HepG2 (cell line): ENCODE measurements around the gene RRP8. TPM values are rescaled to one million over a fixed set of nuclear protein-coding genes. Genes with fewer than 3 reads are reported as not detected.

Experiments
- GABPA ChIP-seq, 2 experiments: IDR thresholded peaks; 2 replicates each; pipeline ENCODE4 v1.6.1; 2011 to 2016; ENCODE audit warnings: low read depth in 2 of 2, low read length in 1 of 2, missing biosample characterization in 1 of 2, missing genetic modification characterization in 1 of 2
- HIVEP1 ChIP-seq: sonication (generic); formaldehyde crosslinking; IDR thresholded peaks from 2 replicates; pipeline ENCODE4 v1.4.0; 2020; ENCODE audit warnings: mild to moderate bottlenecking, missing genetic modification reagents
- MEIS2 ChIP-seq: sonication (generic); formaldehyde crosslinking; IDR thresholded peaks from 2 replicates; pipeline ENCODE4 v1.9.0; 2021; ENCODE audit warnings: mild to moderate bottlenecking, missing genetic modification reagents
- SP5 ChIP-seq: IDR thresholded peaks from 2 replicates; pipeline ENCODE4 v1.6.1; 2016; ENCODE audit warnings: low read depth, borderline replicate concordance
- polyA plus RNA-seq, 8 experiments: library from polyadenylated mRNA; depleted of rRNA in 3 of 8; stranded (reverse) in 7 of 8; unstranded in 1 of 8; fragments of >200 nt; fragmentation: Illumina TruSeq in 4 of 8; extraction: Trizol in 4 of 8; gene quantifications; 2 replicates each; pipeline versions ENCODE4 v1.2.1 to v1.2.3, GENCODE V29; 2011 to 2016; ENCODE audit warnings: low read depth in 4 of 8, missing spikeins in 1 of 8, mixed read lengths in 1 of 8; ENCODE audit not compliant: insufficient read depth in 1 of 8
- total RNA-seq, 5 experiments: library from RNA; depleted of rRNA; stranded (reverse); fragments of >200 nt; fragmentation: Illumina TruSeq; extraction: Trizol; gene quantifications; 2 replicates each; pipeline ENCODE4 v1.2.3, GENCODE V29; 2016; ENCODE audit warnings: low read depth in 1 of 5
- TF ChIP-seq, protein P1 (sequence below): sonication (generic); formaldehyde crosslinking; IDR thresholded peaks from 2 replicates; pipeline ENCODE4 v1.5.1; 2020; ENCODE audit warnings: missing genetic modification reagents, mild to moderate bottlenecking, borderline replicate concordance
- TF ChIP-seq, protein P2 (sequence below): sonication (generic); formaldehyde crosslinking; IDR thresholded peaks from 2 replicates; pipeline ENCODE4 v1.4.0; 2020; ENCODE audit warnings: low read depth, mild to moderate bottlenecking, missing genetic modification reagents
- TF ChIP-seq, protein P3 (sequence below): sonication (generic); formaldehyde crosslinking; IDR thresholded peaks from 2 replicates; pipeline ENCODE4 v1.5.1; 2020; ENCODE audit warnings: mild to moderate bottlenecking, missing genetic modification reagents, moderate library complexity
- TF ChIP-seq, protein P4 (sequence below): IDR thresholded peaks from 2 replicates; pipeline ENCODE4 v1.6.1; 2016; ENCODE audit warnings: missing genetic modification reagents, missing compliant biosample characterization
- TF ChIP-seq, protein P5 (sequence below): IDR thresholded peaks from 2 replicates; pipeline ENCODE4 v1.6.1; 2018; ENCODE audit warnings: missing genetic modification reagents, mild to moderate bottlenecking, missing compliant biosample characterization
- TF ChIP-seq, protein P6 (sequence below): sonication (generic); formaldehyde crosslinking; IDR thresholded peaks from 2 replicates; pipeline ENCODE4 v1.4.0; 2020; ENCODE audit warnings: missing genetic modification reagents
- TF ChIP-seq, protein P7 (sequence below): sonication (generic); formaldehyde crosslinking; conservative IDR thresholded peaks from 2 replicates; pipeline ENCODE4 v1.8.0; 2022; ENCODE audit warnings: mild to moderate bottlenecking, moderate library complexity, missing genetic modification reagents
- TF ChIP-seq, protein P8 (sequence below): sonication (generic); formaldehyde crosslinking; IDR thresholded peaks from 2 replicates; pipeline ENCODE4 v1.4.0; 2020; ENCODE audit warnings: missing genetic modification reagents

The RRP8 gene
- total and polyA plus RNA-seq, 2 of the 13 experiments (the other 11 are each of a cell fraction or from before 2014, with no cell fraction given): 7.2 to 21.6 TPM

DNA sequence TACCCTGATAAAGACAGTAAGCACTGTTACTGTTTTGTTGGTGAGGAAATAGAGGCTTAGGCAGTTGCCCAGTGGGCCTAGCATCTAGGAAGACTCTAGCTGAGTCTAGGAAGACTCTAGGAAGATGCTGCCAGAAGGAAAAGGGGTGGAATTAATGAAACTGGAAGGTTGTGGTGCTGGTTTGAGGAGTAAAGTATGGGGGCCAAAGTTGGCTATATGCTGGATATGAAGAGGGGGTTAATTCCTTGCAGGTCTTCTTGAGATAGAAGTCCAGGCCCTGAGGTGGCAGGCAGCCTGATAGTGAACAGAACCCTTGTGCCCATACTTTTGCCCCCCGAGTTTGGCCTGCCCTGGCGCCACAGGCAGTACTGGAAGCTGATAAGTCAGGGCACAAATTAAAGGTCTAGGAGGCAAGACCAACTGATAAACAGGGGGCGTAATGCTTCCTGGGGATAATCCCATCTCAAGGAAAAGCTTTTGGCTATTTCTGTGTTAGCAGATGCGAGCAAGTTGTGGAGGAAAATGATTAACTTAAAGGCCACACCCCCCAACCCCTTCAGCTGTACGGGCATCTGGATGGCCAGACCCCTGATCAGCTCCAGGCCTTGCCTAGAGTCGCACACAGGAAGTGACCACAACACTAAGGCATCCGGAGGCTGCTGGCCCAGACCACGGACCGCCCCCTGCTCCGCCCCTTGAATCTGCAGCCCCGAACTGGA lies 3.2 kb upstream of the RRP8 start (continued):
- TF ChIP-seq, protein P1, sequence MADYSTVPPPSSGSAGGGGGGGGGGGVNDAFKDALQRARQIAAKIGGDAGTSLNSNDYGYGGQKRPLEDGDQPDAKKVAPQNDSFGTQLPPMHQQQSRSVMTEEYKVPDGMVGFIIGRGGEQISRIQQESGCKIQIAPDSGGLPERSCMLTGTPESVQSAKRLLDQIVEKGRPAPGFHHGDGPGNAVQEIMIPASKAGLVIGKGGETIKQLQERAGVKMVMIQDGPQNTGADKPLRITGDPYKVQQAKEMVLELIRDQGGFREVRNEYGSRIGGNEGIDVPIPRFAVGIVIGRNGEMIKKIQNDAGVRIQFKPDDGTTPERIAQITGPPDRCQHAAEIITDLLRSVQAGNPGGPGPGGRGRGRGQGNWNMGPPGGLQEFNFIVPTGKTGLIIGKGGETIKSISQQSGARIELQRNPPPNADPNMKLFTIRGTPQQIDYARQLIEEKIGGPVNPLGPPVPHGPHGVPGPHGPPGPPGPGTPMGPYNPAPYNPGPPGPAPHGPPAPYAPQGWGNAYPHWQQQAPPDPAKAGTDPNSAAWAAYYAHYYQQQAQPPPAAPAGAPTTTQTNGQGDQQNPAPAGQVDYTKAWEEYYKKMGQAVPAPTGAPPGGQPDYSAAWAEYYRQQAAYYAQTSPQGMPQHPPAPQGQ (CRISPR knock-in tag): no peak
- TF ChIP-seq, protein P2, sequence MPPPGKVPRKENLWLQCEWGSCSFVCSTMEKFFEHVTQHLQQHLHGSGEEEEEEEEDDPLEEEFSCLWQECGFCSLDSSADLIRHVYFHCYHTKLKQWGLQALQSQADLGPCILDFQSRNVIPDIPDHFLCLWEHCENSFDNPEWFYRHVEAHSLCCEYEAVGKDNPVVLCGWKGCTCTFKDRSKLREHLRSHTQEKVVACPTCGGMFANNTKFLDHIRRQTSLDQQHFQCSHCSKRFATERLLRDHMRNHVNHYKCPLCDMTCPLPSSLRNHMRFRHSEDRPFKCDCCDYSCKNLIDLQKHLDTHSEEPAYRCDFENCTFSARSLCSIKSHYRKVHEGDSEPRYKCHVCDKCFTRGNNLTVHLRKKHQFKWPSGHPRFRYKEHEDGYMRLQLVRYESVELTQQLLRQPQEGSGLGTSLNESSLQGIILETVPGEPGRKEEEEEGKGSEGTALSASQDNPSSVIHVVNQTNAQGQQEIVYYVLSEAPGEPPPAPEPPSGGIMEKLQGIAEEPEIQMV (CRISPR knock-in tag): no peak
- TF ChIP-seq, protein P3, sequence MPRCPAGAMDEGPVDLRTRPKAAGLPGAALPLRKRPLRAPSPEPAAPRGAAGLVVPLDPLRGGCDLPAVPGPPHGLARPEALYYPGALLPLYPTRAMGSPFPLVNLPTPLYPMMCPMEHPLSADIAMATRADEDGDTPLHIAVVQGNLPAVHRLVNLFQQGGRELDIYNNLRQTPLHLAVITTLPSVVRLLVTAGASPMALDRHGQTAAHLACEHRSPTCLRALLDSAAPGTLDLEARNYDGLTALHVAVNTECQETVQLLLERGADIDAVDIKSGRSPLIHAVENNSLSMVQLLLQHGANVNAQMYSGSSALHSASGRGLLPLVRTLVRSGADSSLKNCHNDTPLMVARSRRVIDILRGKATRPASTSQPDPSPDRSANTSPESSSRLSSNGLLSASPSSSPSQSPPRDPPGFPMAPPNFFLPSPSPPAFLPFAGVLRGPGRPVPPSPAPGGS (CRISPR knock-in tag): no peak
- TF ChIP-seq, protein P4, sequence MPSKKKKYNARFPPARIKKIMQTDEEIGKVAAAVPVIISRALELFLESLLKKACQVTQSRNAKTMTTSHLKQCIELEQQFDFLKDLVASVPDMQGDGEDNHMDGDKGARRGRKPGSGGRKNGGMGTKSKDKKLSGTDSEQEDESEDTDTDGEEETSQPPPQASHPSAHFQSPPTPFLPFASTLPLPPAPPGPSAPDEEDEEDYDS (CRISPR knock-in tag): peak; percentile 45; the same call in 1 of the 2 replicates
- TF ChIP-seq, protein P5, sequence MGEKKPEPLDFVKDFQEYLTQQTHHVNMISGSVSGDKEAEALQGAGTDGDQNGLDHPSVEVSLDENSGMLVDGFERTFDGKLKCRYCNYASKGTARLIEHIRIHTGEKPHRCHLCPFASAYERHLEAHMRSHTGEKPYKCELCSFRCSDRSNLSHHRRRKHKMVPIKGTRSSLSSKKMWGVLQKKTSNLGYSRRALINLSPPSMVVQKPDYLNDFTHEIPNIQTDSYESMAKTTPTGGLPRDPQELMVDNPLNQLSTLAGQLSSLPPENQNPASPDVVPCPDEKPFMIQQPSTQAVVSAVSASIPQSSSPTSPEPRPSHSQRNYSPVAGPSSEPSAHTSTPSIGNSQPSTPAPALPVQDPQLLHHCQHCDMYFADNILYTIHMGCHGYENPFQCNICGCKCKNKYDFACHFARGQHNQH (CRISPR knock-in tag): no peak; the same call in 1 of the 2 replicates
- TF ChIP-seq HIVEP1 (CRISPR knock-in tag): no peak
- no peak for TF ChIP-seq MEIS2 (CRISPR knock-in tag)
- TF ChIP-seq, protein P6, sequence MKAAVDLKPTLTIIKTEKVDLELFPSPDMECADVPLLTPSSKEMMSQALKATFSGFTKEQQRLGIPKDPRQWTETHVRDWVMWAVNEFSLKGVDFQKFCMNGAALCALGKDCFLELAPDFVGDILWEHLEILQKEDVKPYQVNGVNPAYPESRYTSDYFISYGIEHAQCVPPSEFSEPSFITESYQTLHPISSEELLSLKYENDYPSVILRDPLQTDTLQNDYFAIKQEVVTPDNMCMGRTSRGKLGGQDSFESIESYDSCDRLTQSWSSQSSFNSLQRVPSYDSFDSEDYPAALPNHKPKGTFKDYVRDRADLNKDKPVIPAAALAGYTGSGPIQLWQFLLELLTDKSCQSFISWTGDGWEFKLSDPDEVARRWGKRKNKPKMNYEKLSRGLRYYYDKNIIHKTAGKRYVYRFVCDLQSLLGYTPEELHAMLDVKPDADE (CRISPR knock-in tag): no peak
- TF ChIP-seq SP5: peak; percentile 94
- TF ChIP-seq GABPA (IDR thresholded peaks at IDR 0.05; ENCODE audit: low read depth, low read length): peak; percentile 57
- TF ChIP-seq GABPA (CRISPR knock-in tag; IDR thresholded peaks at IDR 0.05; ENCODE audit: low read depth): peak; percentile 90
- TF ChIP-seq, protein P7, sequence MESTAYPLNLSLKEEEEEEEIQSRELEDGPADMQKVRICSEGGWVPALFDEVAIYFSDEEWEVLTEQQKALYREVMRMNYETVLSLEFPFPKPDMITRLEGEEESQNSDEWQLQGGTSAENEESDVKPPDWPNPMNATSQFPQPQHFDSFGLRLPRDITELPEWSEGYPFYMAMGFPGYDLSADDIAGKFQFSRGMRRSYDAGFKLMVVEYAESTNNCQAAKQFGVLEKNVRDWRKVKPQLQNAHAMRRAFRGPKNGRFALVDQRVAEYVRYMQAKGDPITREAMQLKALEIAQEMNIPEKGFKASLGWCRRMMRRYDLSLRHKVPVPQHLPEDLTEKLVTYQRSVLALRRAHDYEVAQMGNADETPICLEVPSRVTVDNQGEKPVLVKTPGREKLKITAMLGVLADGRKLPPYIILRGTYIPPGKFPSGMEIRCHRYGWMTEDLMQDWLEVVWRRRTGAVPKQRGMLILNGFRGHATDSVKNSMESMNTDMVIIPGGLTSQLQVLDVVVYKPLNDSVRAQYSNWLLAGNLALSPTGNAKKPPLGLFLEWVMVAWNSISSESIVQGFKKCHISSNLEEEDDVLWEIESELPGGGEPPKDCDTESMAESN (CRISPR knock-in tag): no peak
- TF ChIP-seq, protein P8, sequence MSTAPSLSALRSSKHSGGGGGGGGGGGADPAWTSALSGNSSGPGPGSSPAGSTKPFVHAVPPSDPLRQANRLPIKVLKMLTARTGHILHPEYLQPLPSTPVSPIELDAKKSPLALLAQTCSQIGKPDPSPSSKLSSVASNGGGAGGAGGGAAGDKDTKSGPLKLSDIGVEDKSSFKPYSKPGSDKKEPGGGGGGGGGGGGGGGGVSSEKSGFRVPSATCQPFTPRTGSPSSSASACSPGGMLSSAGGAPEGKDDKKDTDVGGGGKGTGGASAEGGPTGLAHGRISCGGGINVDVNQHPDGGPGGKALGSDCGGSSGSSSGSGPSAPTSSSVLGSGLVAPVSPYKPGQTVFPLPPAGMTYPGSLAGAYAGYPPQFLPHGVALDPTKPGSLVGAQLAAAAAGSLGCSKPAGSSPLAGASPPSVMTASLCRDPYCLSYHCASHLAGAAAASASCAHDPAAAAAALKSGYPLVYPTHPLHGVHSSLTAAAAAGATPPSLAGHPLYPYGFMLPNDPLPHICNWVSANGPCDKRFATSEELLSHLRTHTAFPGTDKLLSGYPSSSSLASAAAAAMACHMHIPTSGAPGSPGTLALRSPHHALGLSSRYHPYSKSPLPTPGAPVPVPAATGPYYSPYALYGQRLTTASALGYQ (CRISPR knock-in tag): no peak
